ENCODE results near the gene AKAP12.

AKAP12 gene

GRCh38 chr6:151236668-151237401 is 2.9 kb upstream of the AKAP12 start:
- DNase-seq (ENCODE audit: low spot score): no peak
- no peak for FAIRE-seq

GRCh38 chr6:151240036-151240685 is 394 bp downstream of the AKAP12 start:
- FAIRE-seq: no peak
- DNase-seq (ENCODE audit: low spot score): peak; percentile 5

GRCh38 chr6:151240791-151241642 is 1.2 kb downstream of the AKAP12 start:
- FAIRE-seq: no peak
- DNase-seq (ENCODE audit: low spot score): no peak

GRCh38 chr6:151241853-151242252 is 2.1 kb downstream of the AKAP12 start:
- no peak for DNase-seq (ENCODE audit: low spot score)
- no peak for FAIRE-seq

- no peak for FAIRE-seq
- no peak for DNase-seq (ENCODE audit: low spot score)
These were observed 2.7 kb downstream of the AKAP12 start for GRCh38 chr6:151242420-151242861.

GRCh38 chr6:151243481-151243880 is 3.7 kb downstream of the AKAP12 start:
- FAIRE-seq: no peak
- DNase-seq (ENCODE audit: low spot score): no peak

- DNase-seq (ENCODE audit: low spot score) (no peak), FAIRE-seq (no peak)
These were observed 7.7 kb downstream of the AKAP12 start for GRCh38 chr6:151247490-151247889.

GRCh38 chr6:151248295-151248694 is 8.5 kb downstream of the AKAP12 start:
- DNase-seq (ENCODE audit: low spot score) (no peak), FAIRE-seq (no peak)

GRCh38 chr6:151252634-151253033 is 12.9 kb downstream of the AKAP12 start:
- FAIRE-seq (no peak), DNase-seq (ENCODE audit: low spot score) (no peak)

- no peak for FAIRE-seq
- DNase-seq (ENCODE audit: low spot score): peak; percentile 18
These were observed 14.8 kb downstream of the AKAP12 start for GRCh38 chr6:151254451-151255081.

- DNase-seq (ENCODE audit: low spot score) (no peak), FAIRE-seq (no peak)
These were observed 16.0 kb downstream of the AKAP12 start for GRCh38 chr6:151255811-151256210.

GRCh38 chr6:151257985-151258445 is 18.2 kb downstream of the AKAP12 start:
- no peak for FAIRE-seq
- DNase-seq (ENCODE audit: low spot score): no peak

- no peak for DNase-seq (ENCODE audit: low spot score)
- FAIRE-seq: no peak
These were observed 20.4 kb downstream of the AKAP12 start for GRCh38 chr6:151260205-151260604.

- no peak for FAIRE-seq
These were observed 23.3 kb downstream of the AKAP12 start for GRCh38 chr6:151263035-151263434.

GRCh38 chr6:151263967-151264366 is 24.2 kb downstream of the AKAP12 start:
- DNase-seq (ENCODE audit: low spot score): no peak
- no peak for FAIRE-seq

More at GRCh38 chr6:151263035-151263434, 23.3 kb downstream of the AKAP12 start:
- DNase-seq (ENCODE audit: low spot score): no peak

GRCh38 chr6:151265282-151265681 is 25.5 kb downstream of the AKAP12 start:
- DNase-seq (ENCODE audit: low spot score) (no peak), FAIRE-seq (no peak)

GRCh38 chr6:151269321-151269995 is 29.7 kb downstream of the AKAP12 start:
- FAIRE-seq: no peak
- no peak for DNase-seq (ENCODE audit: low spot score)

- FAIRE-seq (no peak), DNase-seq (ENCODE audit: low spot score) (no peak)
These were observed 35.4 kb downstream of the AKAP12 start for GRCh38 chr6:151275121-151275520.

- FAIRE-seq: no peak
- DNase-seq (ENCODE audit: low spot score): no peak
These were observed 35.8 kb downstream of the AKAP12 start for GRCh38 chr6:151275566-151275965.

GRCh38 chr6:151276112-151276740 is 36.5 kb downstream of the AKAP12 start:
- DNase-seq (ENCODE audit: low spot score) (no peak), FAIRE-seq (no peak)

Measured in RCC 7860 (cell line).